Measurements from ENCODE around the gene RIMBP3C.
"Not testable (repeated sequence)": the region's sequence is repeated elsewhere in the genome, so short reads cannot be mapped to it uniquely, and the experiment has no call there.

The RIMBP3C gene

DNA sequence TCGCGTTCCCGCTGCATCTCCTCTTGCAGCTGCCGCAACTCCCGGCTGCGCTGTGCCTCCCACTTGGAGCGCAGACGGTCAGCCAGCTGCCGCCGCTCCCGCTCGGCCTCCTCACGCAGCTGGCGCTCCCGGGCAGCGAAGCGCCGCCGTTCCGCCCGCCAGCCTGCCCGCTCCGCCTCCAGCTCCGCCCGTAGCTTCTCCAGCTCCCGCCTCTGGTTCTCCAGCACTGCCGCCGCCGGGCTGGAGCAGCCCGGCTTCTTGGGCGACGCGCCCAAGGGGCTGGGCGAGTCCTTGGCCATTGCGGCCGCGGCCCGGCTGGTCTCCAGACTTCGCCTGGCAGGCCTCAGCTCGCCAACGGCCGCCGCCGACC, 598 bp downstream of the RIMBP3C start:
- DNase-seq (ENCODE audit: extremely low read depth, low read depth): not testable (repeated sequence)

DNA sequence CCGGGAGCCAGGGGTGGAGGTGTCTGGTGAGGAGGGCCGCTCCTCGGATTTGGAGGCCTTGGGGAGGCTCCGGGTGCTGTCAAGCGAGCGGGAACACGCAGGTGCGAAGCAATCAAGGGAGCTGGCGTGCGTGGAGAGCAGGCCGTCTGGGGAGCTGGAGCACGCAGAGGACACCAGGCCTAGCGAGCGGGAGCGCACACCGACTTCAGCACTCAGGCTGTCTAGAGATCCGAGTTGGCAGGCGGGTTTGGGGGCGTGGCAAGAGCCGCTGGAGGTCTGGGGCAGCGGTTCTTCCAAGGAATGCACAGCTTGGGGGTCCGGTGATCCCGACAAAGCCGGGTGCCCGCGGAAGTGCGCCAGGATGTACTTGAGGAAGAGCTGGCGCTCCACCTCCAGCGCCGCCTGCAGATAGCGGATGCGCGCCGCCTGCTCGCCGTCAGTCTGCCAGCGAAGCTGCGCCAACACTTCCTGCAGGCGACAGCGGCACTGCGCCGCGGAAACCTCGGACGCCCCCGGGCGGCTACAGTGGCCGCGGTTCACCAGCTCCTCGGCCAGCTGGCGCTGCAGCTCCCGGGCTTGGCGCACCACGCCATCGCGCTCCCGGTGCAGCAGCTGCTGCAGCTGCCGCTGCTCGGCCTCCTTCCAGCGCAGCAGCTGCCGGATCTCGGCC, 1.1 kb downstream of the RIMBP3C start:
- not testable (repeated sequence) for H3K4me3 ChIP-seq (replicated peaks; ENCODE audit: low read depth, low read length); DNase-seq (ENCODE audit: extremely low read depth, low read depth)

More for the DNA sequence above, 598 bp downstream of the RIMBP3C start:
- not testable (repeated sequence) for H3K4me3 ChIP-seq (replicated peaks; ENCODE audit: low read depth, low read length)

DNA sequence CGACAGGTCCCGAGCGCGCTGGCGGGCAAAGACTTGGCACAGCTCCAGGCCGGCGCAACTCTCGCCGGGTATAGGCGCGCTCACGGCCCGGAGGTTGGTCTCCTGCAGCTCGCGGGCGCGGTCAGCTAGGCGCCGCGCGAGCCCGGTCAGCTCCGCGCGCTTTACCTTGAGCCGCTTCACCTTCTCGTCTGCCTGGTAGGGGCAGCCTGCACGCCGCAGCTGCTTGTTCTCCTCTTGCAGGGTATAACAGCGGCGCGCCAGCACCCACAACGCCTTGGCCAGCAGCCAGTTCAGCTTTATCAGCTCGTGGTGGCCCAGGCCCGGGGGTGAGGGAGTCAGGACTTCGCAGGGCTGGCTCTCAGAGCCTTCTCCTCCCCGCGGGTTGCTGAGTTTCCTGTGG, 1.7 kb downstream of the RIMBP3C start:
- DNase-seq (ENCODE audit: extremely low read depth, low read depth); H3K4me3 ChIP-seq (replicated peaks; ENCODE audit: low read depth, low read length): not testable (repeated sequence)

DNA sequence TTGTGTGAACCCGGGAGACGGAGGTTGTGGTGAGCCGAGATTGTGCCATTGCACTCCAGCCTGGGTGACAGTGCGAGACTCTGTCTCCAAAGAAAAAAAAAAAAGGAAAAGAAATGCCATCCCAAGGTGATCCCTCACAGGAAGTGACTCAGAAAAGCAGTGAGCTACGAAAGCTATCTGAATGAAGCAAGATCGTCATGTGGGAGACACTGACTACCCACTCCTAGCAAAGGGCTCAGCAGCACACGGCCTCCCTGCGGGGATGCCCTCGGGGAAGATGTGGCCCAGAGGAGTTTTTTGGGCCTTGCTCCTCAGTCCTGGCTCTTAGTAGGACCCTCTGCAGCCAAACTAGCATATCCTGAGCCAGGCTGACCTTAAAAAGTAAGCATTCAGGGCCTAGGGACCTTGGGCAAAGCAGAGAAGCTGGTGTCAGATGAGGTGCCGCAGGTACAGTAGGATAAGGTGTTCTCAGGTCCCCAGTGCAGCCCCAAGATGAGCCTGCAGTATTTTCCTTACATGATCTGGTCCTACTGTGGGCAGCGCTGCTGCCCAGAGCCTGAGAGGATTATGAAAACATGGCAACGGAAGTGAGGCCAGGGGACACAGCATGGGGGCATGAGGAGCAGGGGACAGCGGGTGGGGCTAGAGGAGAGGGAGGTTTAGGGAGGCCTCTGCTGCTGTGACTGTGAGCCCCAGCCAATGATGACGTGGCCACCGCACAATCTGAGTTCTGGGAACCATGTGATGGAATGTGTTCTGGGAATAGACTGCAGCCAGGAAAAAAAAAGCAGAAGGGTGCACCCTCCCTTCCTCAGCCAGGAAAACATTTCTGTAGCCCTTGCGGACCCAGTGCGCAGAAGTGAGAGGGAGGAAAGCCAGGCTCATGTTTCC, 6.6 kb downstream of the RIMBP3C start:
- DNase-seq (ENCODE audit: extremely low read depth, low read depth); H3K4me3 ChIP-seq (replicated peaks; ENCODE audit: low read depth, low read length): not testable (repeated sequence)

DNA sequence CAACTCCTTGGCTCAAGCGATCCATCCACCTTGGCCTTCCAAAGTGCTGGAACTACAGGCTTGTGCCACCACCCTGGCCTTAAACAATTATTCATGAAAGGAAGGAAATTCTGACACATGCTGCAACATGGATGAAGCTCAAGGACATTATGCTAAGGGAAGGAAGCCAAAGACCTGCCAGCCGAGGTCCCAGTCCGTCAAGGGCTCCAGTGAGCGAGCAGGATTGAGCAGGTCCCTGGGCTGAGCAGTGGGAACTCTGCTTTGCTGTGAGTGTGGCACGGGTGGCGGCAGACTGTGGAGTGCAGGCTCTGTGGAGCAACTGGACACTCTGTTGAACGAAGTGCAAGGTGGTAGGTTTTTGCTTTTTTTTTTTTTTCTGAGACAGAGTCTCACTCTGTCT, 11.4 kb downstream of the RIMBP3C start:
- H3K4me3 ChIP-seq (replicated peaks; ENCODE audit: low read depth, low read length); DNase-seq (ENCODE audit: extremely low read depth, low read depth): not testable (repeated sequence)

DNA sequence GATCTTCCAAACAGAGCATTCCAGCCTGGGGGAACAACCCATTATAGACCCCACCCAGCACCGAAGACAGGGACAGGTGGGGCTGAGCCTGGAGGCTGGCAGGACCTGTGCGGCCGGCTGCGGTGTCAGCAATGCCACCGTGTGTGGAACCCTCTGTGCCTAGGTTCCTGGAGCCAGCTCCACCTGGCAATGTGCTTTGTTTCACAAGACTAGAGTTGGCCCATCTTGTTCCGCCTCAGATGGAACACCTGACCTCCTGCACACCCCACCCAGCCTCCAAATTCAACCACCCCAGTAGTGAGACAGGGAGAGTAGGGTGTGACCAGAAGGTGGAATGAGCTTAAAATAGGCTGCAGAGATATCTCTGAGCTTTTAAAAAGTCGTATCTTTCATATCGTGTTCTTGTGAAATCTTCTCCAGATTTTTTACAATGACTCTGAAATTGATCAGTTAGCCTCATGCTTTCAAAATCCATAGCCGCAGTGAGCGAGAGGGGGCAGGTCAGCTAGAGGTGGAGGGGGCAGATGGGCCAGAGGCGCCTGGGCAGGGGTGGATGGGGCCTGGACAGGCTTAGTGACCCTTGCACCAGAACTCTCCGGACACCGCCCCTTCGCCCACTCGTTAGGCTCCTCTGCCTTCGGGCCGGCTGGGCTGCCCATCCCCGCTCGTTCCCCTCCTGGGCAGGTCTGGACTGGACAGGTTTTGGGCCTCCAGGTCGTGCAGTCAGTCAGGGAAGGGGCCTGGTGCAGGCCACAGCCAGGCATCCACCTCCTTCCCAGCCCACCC, 18.2 kb downstream of the RIMBP3C start:
- not testable (repeated sequence) for H3K4me3 ChIP-seq (replicated peaks; ENCODE audit: low read depth, low read length); DNase-seq (ENCODE audit: extremely low read depth, low read depth)

DNA sequence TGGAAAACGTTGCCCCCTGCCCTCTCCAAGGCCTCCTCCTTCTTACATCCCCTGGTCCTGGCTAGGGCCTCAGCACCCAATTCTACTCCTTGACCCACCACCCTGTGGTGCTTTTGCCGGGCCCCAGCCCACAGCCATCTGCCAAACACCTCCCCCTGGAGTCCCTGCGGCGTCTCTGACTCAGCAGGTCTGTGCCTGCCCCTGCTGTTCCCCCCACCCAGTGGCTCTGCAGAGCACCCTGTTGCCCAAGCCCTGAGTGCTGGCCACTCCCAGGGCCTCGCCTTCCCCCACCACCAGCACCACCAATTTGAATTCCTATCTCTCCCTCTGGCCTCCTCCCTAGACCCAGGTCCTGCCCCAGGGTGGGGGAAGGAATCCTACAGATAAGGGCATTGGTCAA, 19.7 kb downstream of the RIMBP3C start:
- not testable (repeated sequence) for H3K4me3 ChIP-seq (replicated peaks; ENCODE audit: low read depth, low read length); DNase-seq (ENCODE audit: extremely low read depth, low read depth)

DNA sequence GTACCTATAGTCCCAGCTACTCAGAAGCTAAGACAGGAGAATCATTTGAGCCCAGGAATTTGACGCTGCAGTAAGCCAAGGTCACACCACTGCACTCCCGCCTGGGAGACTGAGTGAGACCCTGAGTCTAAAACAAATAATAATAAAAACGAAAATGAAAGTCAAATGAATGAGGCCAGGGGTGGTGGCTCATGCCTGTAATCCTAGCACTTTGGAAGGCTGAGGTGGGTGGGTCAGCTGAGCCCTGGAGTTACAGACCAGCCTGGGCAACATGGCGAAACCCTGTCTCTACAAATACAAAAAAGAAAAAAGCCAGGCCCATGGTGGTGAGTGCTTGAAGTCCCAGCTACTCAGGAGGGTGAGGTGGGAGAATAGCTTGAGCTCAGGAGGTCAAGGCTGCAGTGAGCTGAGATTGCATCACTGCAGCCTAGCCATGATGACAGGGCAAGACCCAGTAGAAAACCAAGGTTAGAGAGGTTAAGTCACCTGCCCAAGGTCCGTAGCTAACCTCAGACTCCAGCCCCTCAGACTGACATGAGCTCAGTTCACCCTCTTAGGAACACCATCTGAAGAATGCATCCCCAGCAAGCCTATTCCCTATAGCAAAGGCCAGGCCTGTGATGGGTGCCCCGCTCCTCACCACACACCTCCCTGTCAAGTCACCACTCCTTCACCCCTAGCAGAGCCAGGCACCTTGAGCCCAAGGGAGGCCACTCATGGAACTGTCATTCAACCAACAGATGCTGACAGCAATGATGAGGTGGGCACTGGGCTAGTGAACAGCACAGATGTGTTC, 24.4 kb downstream of the RIMBP3C start:
- DNase-seq (ENCODE audit: extremely low read depth, low read depth); H3K4me3 ChIP-seq (replicated peaks; ENCODE audit: low read depth, low read length): not testable (repeated sequence)

DNA sequence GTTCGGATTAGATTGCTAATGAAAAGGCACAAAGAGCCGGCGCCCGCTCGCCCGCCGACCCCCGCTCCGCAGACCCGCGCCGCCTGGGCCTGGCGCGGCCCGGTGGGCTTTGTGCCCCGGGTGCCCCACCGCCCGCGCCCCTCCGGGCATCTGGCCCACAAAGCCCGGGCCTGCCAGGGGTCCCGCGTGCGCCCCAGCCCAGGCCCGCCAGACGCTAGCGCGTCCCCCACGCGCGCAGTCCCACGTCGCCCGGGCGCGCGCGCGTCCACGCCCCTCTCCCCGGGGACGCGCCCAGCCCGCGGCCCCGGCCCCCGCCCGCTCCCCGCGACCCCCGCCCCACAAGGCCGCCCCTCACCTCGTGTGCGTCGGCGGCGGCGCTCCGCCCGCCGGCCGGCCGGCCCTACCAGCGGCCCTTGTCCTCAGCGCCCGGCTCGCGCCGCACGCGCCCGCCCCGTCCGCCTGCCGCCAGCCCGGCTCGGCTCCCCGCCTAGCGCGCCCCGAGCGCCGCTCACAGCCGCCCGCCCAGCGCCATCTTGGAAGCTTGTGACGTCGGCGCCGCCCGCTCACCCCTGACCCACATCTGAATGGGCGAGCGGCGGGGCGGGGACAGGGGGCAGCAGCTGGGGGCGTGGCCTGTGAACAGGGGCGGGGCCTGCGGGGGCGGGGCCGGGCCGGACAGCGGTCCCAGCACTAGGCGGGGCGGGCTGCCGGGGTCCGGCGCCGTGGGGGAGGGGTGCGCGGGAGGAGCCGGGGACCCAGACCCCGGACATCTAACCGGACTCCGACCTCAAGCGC, 34.1 kb downstream of the RIMBP3C start:
- not testable (repeated sequence) for H3K4me3 ChIP-seq (replicated peaks; ENCODE audit: low read depth, low read length); DNase-seq (ENCODE audit: extremely low read depth, low read depth)

DNA sequence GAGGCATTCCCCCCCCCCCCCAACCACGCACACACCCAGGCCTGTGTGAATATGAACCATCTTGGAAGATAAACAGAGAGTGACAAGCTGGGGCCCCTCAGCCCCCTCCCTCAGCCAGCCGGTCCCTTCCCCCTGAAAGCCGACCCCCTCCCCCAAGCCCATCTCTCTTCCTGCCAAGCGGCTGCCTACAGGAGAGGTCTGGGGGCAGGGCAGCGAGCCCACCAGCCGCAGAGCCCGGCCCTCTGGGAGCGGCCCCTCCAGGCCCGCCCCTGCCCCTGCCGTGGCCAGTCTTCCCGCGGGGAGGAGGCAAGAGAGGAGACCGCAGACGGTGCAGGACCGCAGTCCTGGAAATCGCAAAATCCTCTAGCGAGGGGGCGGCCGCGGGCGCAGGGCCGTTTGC, 34.7 kb downstream of the RIMBP3C start:
- H3K4me3 ChIP-seq (replicated peaks; ENCODE audit: low read depth, low read length); DNase-seq (ENCODE audit: extremely low read depth, low read depth): not testable (repeated sequence)

DNA sequence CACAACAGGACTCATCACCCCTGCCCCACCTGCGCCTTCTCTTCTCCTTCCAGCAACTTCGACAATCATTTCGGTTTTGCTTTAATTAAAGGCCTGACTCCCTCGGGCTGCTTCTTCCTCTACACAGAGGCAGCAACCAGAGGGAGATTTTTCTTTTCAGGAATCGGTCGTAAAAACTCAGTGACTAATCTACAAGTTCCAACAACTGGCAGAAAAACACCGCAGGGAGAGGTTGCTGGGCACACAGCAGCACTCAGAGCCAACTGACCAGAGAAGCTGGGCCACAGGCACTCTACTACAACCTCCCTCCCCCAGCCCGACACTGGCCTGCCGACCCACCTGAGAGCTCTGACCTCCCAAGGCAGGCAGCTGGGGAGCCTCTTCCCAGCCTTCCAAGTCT, 36.0 kb downstream of the RIMBP3C start:
- not testable (repeated sequence) for H3K4me3 ChIP-seq (replicated peaks; ENCODE audit: low read depth, low read length); DNase-seq (ENCODE audit: extremely low read depth, low read depth)

DNA sequence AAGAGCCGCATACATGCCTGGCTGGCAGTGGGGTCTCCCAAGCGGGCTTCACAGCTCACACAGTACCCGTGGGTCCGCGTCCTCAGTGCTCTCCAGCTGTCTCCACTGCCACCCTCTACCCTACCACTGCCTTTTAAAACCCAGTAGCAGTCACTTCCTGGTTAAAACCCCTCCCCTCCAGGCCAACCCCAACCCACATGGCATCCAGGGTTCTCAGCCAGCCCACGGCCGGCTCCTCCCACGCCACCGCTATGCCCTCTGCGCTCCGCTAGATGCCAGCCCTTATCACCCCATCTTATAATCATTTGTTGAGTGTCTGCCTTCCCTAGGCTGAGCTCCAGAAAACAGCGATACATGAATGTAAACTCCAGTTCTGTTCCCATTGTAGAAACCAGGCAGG, 37.1 kb downstream of the RIMBP3C start:
- H3K4me3 ChIP-seq (replicated peaks; ENCODE audit: low read depth, low read length); DNase-seq (ENCODE audit: extremely low read depth, low read depth): not testable (repeated sequence)

DNA sequence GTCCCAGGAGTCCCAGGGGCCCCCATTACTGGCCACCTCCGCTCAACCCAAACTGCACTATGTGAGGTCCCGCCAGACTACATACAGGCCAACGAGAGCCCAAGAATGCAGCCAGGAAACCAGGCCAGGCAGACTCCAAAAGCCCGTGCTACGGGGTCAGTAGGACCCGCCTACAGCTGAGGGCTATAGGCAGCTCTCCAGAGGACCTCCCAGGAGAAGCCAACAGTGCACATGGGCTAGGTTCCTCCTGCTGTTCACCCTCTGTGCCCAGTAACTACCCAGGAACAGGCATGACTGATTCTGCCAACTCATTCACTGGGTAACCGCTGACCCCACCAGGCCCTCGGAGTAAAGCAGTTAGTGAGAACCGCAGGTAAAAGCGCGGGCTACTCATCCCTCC, 39.2 kb downstream of the RIMBP3C start:
- H3K4me3 ChIP-seq (replicated peaks; ENCODE audit: low read depth, low read length); DNase-seq (ENCODE audit: extremely low read depth, low read depth): not testable (repeated sequence)

DNA sequence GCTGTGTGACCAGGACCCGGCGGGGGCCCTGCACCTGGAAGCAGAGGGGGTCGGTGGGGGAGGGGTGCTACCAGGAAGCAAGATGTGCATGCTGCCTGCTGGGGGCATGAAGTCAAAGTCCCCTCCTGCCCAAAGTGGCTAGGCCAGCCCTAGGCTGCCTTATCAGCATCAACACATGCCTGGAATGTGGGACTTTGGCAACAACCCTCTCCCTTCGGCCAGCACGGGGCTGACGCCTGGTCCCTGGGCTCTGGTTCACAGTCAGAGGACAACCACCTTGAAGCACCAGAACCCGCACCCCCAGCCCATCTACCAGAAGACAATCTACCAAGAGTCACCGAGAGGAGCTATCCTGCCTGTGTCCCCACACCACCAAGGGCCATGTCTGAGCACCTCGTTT, 40.9 kb downstream of the RIMBP3C start:
- H3K4me3 ChIP-seq (replicated peaks; ENCODE audit: low read depth, low read length); DNase-seq (ENCODE audit: extremely low read depth, low read depth): not testable (repeated sequence)

DNA sequence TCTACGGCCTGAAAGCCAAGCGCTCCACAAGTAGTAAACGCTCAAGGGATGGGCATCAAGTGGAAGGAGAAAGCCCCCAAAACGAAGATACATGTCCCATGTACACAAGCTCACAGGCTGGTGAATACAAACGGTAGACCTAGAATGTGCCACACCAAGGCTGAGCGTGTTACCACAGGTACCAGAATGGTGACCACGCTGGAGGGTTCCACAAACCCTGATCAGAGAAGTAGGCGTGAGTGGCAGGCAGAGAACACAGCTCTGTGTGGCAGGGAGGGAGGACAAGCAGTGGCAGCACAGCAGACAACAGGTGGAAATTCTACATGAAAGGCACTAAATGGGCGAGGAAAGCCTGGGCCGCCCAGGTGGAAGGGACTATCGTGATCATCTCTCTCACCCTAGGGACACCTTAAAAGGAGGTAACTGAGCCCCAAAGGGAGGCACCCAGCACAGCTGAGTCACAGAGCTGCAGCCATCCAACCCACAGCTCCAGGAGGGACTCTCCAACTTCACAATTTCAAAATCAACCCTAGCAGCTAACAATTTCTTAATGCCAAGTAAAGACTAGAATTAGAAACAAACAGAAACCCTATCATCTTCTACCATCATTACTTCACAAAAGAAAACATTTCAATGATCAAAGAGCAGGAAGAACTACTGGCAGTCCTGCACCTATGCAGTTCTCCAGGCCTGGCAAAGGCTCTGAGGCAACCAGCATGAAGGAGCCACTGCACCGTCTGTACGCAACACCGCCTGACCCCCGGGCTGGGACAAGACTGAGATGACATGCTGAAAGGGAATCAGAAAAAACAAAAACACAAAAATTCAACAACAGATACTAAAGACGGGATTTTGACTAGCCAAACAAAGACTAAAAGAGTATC, 51.4 kb downstream of the RIMBP3C start:
- DNase-seq (ENCODE audit: extremely low read depth, low read depth); H3K4me3 ChIP-seq (replicated peaks; ENCODE audit: low read depth, low read length): not testable (repeated sequence)

DNA sequence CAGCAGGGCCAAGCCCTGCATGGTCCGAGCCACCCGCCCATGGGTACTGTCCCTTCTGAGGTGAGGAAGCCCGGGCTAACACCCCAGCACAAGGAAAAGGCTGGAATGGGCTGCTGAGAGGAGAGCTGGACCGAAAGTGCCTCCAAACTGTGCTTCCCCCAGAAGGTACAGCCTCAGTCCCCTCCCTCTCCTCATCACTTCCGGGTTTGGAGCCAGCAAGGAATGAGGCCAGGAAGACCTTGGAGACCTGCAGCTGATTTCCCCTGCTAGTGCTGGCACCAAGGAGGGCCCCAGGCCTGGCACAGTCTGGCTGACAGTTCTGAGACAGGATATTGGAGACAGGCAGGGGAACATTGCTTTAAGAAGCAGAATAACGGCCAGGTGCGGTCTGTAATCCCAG, 52.8 kb downstream of the RIMBP3C start:
- not testable (repeated sequence) for DNase-seq (ENCODE audit: extremely low read depth, low read depth)

More for the DNA sequence above, 52.8 kb downstream of the RIMBP3C start:
- not testable (repeated sequence) for H3K4me3 ChIP-seq (replicated peaks; ENCODE audit: low read depth, low read length)
